Activated CD4-positive, alpha-beta T cell treated with anti-CD3 and anti-CD28 coated beads, Interleukin-2, amount 10 ng/mL, durations not matched to agents 7 days and 5 days (primary cell): ENCODE results near the gene VAV2. TPM values are rescaled to one million over a fixed set of nuclear protein-coding genes. Genes with fewer than 3 reads are reported as not detected.
"Not testable (repeated sequence)": the region's sequence is repeated elsewhere in the genome, so short reads cannot be mapped to it uniquely, and the experiment has no call there.

ENCODE experiments used
- CTCF ChIA-PET: fragments of 350-600 bp; sonication (Branson Sonifier 250); formaldehyde crosslinking; loops from one replicate; lab custom pipeline; 2021; ENCODE audit warnings: antibody characterized with exemption; lab: Charles Lee
- POLR2A ChIA-PET: fragments of 350-600 bp; sonication (Branson Sonifier 250); formaldehyde crosslinking; loops from one replicate; lab custom pipeline; 2021; ENCODE audit warnings: antibody characterized with exemption; lab: Charles Lee
- DNase-seq: peaks from one replicate; pipeline ENCODE4 v3.0.0-alpha.2; 2020
- H3K27ac Mint-ChIP-seq: one replicate; pipeline ENCODE4 v1.8.0; 2021; ENCODE audit warnings: mild to moderate bottlenecking, moderate library complexity, mixed read lengths
- H3K27me3 Mint-ChIP-seq: one replicate; pipeline ENCODE4 v1.8.0; 2021; ENCODE audit warnings: mixed read lengths
- H3K36me3 Mint-ChIP-seq: one replicate; pipeline ENCODE4 v1.8.0; 2021; ENCODE audit warnings: low read depth, mixed read lengths
- H3K4me1 Mint-ChIP-seq: one replicate; pipeline ENCODE4 v1.8.0; 2021; ENCODE audit warnings: mixed read lengths
- H3K4me3 Mint-ChIP-seq: one replicate; pipeline ENCODE4 v1.8.0; 2021; ENCODE audit warnings: mild to moderate bottlenecking, moderate library complexity, mixed read lengths
- H3K9me3 Mint-ChIP-seq: one replicate; pipeline ENCODE4 v1.8.0; 2021; ENCODE audit warnings: mixed read lengths
- total RNA-seq, 2 experiments: library from RNA; stranded (reverse); gene quantifications; one replicate each; pipeline ENCODE4 v1.2.3, GENCODE V29; 2021

VAV2 gene
- total RNA-seq, 2 experiments from 2014 or later, result 6.2 TPM

DNA sequence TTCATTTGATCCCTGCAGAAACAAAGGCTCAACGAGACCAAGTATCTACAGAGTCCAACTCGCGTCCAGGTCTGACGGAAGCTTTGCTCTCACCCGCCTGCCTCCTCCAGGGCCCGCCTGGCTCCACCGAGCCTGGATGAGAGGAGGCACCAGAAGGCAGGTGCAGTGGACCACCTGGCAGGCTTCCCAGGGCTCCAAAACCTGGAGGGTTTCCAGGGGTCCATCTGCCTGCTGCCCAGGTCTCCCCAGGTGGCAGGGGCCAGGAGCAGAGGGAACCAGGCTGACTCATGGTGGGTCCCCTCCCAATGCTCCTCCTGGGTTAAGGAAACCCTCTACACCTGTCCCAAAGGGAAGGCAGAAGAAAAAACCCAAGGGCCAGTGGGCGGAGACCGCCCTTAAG is 59.5 kb downstream of the VAV2 start:
- ChIA-PET CTCF (interaction anchor here (0.5 kb wide), 1 partner anchor 131 kb away, joined by 3 read pairs; no protein-coding TSS in a partner anchor), POLR2A (no interaction called here)
- Mint-ChIP-seq H3K4me3 (no peak overlapping the region), H3K36me3 (no peaks in the 10 kb centered on the region), H3K27ac (no peak overlapping the region), H3K9me3 (peaks cover 5% of the 10 kb centered on the region), H3K27me3 (no peaks in the 10 kb centered on the region), H3K4me1 (no peaks in the 10 kb centered on the region)
- no peak for DNase-seq

DNA sequence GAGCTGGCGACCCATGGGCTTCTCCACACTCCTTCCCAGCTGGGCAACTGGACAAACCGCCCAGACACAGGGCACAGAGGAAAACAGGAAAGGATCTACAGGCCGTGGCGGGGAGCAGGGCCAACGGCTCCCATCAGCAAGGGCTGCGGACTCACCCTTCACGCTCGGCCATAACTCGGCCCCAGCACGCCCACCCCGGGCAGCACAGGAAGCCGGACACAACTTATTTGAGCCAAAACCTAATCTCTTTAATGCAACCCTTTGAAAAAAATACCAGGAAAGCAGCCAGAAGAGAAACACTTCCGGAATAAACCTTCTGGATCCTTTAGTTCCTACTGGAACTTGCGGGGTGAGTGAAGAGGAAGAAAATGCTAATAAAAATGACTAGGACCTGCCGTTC is 59.9 kb downstream of the VAV2 start:
- DNase-seq, result no peak
- no peaks in the 10 kb centered on the region for H3K27me3 Mint-ChIP-seq
- no peak overlapping the region for H3K4me3 Mint-ChIP-seq
- no peaks in the 10 kb centered on the region for H3K4me1 Mint-ChIP-seq
- POLR2A ChIA-PET, result no interaction called here
- H3K36me3 Mint-ChIP-seq, result no peaks in the 10 kb centered on the region
- CTCF ChIA-PET, result interaction anchor here (0.5 kb wide), 1 partner anchor 131 kb away, joined by 3 read pairs; no protein-coding TSS in a partner anchor
- H3K27ac Mint-ChIP-seq, result no peak overlapping the region
- H3K9me3 Mint-ChIP-seq, result peaks cover 5% of the 10 kb centered on the region

DNA sequence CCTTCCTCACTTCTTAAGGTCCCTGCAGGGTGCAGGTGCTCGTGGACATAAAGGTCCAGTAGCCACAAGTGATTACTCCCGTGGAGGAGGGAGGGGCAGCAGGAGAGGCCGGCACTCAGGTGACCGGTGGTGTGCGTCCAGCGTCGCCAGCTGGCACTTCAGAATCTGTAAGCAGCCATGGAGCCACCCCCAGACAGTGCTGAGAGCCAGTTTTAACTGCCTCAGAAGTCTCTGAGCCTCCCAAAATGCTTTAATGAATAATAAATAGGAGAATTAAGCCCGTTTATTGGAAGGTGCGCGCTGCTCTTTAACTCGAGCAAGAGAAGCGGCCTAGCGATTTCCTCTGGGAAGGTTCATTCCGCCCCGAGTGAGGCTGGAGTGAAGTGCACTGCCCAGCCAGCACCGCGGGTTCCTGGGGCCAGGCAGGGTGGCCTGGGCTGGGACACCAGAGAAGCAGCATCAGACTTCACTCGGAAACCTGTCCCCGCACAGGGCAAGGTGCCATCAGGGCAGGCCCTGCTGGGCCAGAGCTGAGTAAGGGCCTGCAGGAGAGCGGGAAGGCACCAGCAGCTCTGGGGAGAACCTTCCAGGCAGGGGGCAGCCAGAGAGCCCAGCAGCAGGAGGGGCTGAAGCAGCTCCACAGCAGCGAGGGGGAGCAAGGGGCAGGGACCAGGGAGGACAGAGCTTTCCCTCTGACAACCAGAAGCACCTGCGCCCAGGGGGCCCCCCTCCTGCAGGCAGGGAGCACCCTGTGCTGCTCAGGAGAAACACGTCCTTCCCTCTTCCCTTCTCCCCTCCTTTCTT is 61.2 kb downstream of the VAV2 start:
- Mint-ChIP-seq H3K9me3 (peaks cover 5% of the 10 kb centered on the region), H3K27me3 (no peaks in the 10 kb centered on the region), H3K4me1 (no peaks in the 10 kb centered on the region), H3K4me3 (no peak overlapping the region), H3K36me3 (no peaks in the 10 kb centered on the region), H3K27ac (no peak overlapping the region)
- ChIA-PET POLR2A (no interaction called here), CTCF (no interaction called here)
- DNase-seq, result no peak

DNA sequence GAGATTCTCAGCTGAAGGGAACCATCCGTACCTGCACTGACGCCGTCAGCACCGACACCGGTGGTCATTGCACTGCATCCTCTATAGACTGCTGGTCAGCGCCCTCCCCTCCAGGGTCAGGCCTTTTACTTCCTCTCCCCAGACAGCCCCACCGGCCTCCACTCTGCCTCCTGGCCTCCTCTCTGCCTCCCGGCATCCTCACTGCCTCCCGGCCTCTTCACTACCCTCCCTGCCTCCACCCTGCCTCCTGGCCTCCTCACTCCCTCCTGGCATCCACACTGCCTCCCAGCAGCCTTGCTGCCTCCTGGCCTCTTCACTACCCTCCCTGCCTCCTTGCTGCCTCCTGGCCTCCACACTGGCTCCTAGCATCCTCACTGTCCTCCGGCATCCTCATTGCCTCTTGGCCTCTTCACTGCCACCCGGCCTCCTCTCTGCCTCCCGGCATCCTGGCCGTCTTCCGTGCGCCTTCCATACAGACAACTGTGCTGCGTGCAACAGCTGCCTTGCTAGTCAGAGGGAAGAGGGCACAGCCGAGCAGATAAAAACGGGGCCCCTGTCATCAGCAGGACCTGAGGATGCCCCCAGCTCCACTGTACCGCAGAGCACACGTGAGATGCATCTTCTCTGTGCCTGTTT is 62.0 kb downstream of the VAV2 start:
- CTCF ChIA-PET, result no interaction called here
- H3K27ac Mint-ChIP-seq, result no peak overlapping the region
- H3K4me1 Mint-ChIP-seq, result no peaks in the 10 kb centered on the region
- H3K4me3 Mint-ChIP-seq, result no peak overlapping the region
- H3K36me3 Mint-ChIP-seq, result no peaks in the 10 kb centered on the region
- DNase-seq, result no peak
- H3K9me3 Mint-ChIP-seq, result peaks cover 5% of the 10 kb centered on the region
- no peaks in the 10 kb centered on the region for H3K27me3 Mint-ChIP-seq
- POLR2A ChIA-PET, result no interaction called here

DNA sequence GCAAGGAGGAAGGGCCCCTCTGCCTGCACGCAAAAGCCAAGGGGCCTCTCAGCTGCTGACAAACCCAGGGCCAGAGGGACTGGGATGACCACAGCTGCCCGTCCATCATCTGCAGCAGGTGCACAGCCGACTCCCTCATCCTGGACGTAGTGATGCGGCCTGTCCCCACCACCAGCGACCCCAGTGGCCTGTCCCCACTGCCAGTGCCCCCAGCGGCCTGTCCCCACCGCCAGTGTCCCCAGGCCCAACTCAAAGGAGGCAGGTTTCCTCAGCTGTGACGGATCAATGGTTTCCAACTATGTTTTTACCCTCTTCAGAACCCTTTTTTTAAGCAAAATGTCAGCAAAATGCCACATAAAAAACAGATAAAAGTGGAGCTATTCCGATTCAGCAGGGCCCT is 62.5 kb downstream of the VAV2 start:
- Mint-ChIP-seq H3K36me3 (no peaks in the 10 kb centered on the region), H3K4me1 (no peaks in the 10 kb centered on the region), H3K9me3 (peaks cover 5% of the 10 kb centered on the region), H3K4me3 (no peak overlapping the region), H3K27me3 (no peaks in the 10 kb centered on the region), H3K27ac (no peak overlapping the region)
- no peak for DNase-seq
- CTCF ChIA-PET, result no interaction called here
- POLR2A ChIA-PET, result no interaction called here

DNA sequence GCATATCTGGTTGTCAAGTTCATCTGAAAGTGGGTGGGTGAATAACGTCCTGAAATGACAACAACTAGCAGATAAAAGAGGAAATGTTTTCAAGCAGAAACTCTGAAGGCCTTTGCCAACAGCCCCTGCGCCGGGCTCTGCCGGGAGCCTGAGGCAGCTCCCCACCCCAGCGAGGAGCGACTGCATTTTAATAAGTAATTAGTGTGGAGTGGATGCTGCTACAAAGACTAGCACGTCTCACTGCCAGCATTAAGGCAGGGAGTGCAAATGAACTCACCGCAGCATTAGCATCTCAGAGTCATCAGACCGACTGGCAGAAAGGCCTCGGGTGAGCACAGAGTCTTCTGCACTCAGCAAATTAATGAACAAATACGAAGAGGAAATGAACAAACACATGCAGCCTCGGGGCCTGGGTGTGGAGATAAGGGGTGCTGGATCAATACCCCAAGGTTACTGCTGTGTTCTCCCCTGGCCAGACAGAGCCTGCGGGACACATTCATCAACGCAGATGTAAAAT is 63.8 kb downstream of the VAV2 start:
- ChIA-PET CTCF (interaction anchor here (1.0 kb wide), 1 partner anchor 160 kb away, joined by 3 read pairs; no protein-coding TSS in a partner anchor), POLR2A (no interaction called here)
- Mint-ChIP-seq H3K27me3 (no peaks in the 10 kb centered on the region), H3K4me3 (no peak overlapping the region), H3K36me3 (no peaks in the 10 kb centered on the region), H3K4me1 (no peaks in the 10 kb centered on the region), H3K27ac (no peak overlapping the region), H3K9me3 (peaks cover 2% of the 10 kb centered on the region)
- DNase-seq, result no peak

DNA sequence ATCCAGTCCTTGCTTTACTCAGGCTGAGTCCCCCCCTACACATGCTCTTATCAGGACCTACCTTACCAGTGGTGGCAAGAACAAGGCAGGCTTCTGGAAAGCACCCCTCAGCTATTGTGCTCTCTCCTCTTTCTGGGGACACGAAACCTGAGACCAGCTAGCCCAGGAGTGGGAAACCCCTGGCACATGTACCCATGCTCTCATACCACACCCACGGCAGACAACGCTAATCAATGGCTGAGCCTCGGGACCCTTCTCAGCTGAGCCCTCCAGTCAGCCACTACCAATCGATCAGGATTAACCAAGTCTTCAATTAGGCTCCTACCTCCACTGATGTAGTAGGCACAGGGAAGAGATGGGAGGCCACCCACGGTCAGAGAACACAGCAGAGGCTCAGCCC is 65.1 kb downstream of the VAV2 start:
- H3K27me3 Mint-ChIP-seq, result no peaks in the 10 kb centered on the region
- no peaks in the 10 kb centered on the region for H3K4me1 Mint-ChIP-seq
- no peak for DNase-seq
- H3K27ac Mint-ChIP-seq, result no peak overlapping the region
- H3K4me3 Mint-ChIP-seq, result no peak overlapping the region
- ChIA-PET CTCF (interaction anchor here (1.5 kb wide), 1 partner anchor 9 kb away, joined by 3 read pairs; no protein-coding TSS in a partner anchor), POLR2A (no interaction called here)
- no peaks in the 10 kb centered on the region for H3K36me3 Mint-ChIP-seq
- no peaks in the 10 kb centered on the region for H3K9me3 Mint-ChIP-seq

DNA sequence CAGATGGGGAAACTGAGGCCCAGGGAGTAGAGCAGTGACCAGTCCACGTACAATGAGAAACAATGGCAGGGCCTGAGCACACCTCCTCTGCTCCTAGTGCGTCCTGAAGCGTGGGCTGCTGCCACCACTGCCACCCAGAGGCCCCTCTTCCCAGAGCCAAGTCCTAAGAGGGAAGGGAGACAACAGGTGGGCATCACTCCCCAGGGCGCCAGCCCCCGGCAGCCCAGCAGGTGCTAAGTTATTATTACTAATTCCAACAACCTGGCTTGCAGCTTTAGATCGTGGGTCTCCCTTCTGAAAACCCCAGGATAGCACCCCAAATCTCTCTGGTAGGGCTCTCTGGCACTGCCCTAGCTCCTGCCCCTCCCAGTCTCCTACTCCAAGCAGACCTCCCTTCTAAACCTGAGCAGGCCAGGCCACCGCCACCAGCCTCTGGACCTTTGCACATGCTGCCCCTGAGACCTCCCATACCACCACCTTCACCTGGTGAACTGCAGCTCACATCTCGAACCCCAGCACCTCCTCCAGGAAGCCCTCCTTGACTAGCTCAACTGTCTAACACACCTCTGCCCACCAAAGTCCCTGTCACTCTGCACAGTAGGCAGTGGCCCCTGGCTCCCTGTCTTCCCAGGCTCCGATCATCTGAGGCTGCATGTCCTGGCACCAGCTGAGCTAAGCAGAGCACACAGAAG is 65.8 kb downstream of the VAV2 start:
- CTCF ChIA-PET, result interaction anchor here (0.6 to 1.5 kb wide), 2 partner anchors 10 to 334 kb away, joined by 3 to 4 read pairs; no protein-coding TSS in a partner anchor
- H3K27me3 Mint-ChIP-seq, result no peaks in the 10 kb centered on the region
- H3K9me3 Mint-ChIP-seq, result no peaks in the 10 kb centered on the region
- no peak overlapping the region for H3K4me3 Mint-ChIP-seq
- no peak overlapping the region for H3K27ac Mint-ChIP-seq
- no peaks in the 10 kb centered on the region for H3K4me1 Mint-ChIP-seq
- POLR2A ChIA-PET, result no interaction called here
- DNase-seq, result no peak
- H3K36me3 Mint-ChIP-seq, result no peaks in the 10 kb centered on the region

DNA sequence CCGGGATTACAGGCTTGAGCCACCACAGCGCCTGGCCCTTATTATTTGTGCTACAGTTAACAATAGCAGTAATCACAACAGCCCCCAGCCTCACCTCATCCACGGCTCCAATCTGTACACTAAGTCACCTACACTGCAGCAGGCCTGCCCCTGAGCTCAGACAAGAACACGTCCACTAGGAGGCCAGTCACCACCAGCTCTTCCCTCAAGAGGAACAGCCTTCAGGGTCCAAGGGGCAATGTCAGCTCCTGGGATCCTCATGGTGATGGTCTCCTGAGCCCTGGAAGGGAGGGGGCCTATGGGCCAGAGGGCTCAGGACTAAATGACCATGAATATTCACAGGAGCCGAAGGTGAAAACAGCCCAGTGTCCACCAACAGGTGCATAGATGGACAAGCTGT is 67.7 kb downstream of the VAV2 start:
- Mint-ChIP-seq H3K4me1 (no peaks in the 10 kb centered on the region), H3K4me3 (no peak overlapping the region), H3K36me3 (no peaks in the 10 kb centered on the region), H3K27me3 (no peaks in the 10 kb centered on the region), H3K27ac (no peak overlapping the region), H3K9me3 (no peaks in the 10 kb centered on the region)
- POLR2A ChIA-PET, result no interaction called here
- no peak for DNase-seq
- CTCF ChIA-PET, result no interaction called here

DNA sequence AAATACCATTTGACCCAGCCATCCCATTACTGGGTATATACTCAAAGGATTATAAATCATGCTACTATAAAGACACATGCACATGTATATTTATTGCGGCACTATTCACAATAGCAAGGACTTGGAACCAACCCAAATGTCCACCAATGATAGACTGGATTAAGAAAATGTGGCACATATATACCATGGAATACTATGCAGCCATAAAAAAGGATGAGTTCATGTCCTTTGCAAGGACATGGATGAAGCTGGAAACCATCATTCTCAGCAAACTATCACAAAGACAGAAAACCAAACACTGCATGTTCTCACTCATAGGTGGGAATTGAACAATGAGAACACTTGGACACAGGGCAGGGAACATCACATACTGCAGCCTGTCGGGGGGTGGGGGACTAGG is 68.5 kb downstream of the VAV2 start:
- H3K4me1 Mint-ChIP-seq, H3K4me3 Mint-ChIP-seq, DNase-seq, H3K9me3 Mint-ChIP-seq, H3K36me3 Mint-ChIP-seq, CTCF ChIA-PET, H3K27ac Mint-ChIP-seq, POLR2A ChIA-PET, H3K27me3 Mint-ChIP-seq: not testable (repeated sequence)

DNA sequence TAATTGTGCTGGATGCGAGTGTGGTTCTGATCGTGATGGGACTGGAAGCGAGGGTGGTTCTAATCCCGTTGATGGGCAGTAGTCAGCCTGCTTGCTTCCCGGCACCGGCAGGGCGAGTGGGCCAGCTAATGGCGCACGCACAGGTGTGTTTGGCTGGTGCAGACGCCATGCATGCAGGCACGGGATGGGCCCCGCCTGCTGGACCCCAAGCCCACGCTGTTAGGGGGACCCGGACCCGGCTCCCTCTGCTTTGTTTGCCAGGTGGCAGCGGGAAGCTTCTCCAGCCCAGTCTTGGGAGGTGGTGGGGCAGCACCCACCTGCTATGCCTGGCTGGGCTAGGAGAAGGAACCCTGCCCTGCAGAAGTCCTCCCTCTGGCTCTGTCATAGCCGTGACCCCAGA is 70.3 kb downstream of the VAV2 start:
- Mint-ChIP-seq H3K36me3 (no peaks in the 10 kb centered on the region), H3K27ac (no peak overlapping the region), H3K4me3 (no peak overlapping the region), H3K4me1 (no peaks in the 10 kb centered on the region), H3K9me3 (no peaks in the 10 kb centered on the region), H3K27me3 (no peaks in the 10 kb centered on the region)
- ChIA-PET CTCF (no interaction called here), POLR2A (no interaction called here)
- DNase-seq, result no peak

DNA sequence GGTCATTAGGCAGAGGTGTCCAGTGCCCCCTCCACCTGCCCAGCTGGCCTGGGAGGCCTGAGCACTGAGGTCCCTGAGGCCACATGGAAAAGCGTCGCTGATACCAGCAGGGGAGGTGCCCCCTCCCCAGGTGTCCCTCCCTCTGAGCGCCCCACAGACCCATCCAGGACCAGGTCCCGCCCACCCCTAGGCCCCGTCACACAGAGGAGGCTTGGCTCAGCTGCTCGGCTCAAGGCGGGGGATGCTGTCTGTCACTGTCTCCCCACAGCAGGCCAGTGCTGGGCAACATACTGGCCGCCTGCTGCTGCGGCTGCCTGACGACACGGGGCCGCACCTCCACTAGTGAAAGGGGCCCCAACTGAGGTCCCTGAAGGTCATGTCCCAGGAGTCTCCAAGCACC is 71.7 kb downstream of the VAV2 start:
- DNase-seq, result no peak
- Mint-ChIP-seq H3K27me3 (no peaks in the 10 kb centered on the region), H3K36me3 (no peaks in the 10 kb centered on the region), H3K4me3 (no peak overlapping the region), H3K27ac (no peak overlapping the region), H3K4me1 (no peaks in the 10 kb centered on the region), H3K9me3 (no peaks in the 10 kb centered on the region)
- ChIA-PET CTCF (no interaction called here), POLR2A (no interaction called here)
